Measurements from ENCODE around the gene CCDC88C. TPM values are rescaled to one million over a fixed set of nuclear protein-coding genes. Genes with fewer than 3 reads are reported as not detected.
A peak's percentile ranks its signal among the peaks of the same experiment; 100 is the strongest.

CCDC88C gene
- total and polyA plus RNA-seq, 12 donors: 2.2 to 8.4 (median 4.9) TPM

DNA sequence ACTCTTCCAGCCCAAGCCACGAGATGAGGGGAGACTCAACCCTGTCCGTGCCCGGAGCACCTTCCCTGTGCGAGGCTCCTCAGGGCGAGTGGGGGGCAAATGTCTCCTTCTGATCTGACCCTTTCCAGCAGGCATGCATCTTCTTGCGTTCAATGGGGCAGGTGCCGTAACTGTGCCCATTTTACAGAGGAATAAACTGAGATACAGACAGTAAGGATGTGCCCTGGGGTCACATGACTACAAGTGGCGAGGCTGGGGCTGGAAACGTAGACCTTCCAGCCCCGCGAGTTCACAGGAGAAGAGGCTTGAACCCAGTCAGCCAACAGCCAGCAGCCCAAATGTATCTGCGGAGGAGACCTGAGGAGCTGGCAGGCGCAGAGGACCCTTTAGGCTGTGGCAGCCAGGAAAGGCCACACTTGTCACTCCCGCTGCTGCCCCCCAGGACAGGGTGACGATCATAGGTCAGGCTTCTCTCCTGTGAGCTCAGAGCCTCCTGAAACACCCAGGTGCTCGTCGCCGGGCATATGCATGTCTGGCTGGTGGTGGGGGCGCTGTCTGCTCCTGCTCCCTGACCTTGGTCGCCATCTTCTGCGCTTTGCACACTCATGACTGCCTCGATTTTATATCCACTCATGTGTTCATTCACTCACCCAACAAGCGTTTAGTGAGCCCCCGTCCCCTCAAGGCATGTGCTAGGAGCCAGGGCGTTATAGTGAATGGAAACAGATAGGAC, 41.7 kb downstream of the CCDC88C start:
- H3K36me3 ChIP-seq: no peaks in the 10 kb centered on the region
- H3K4me1 ChIP-seq: peaks cover 0 to 99% (median 75%) of the 10 kb centered on the region in 9 donors
- peaks cover 0 to 24% (median 0%) of the 10 kb centered on the region in 7 donors for H3K27me3 ChIP-seq
- H3K9me3 ChIP-seq: no peaks in the 10 kb centered on the region
- peak overlapping the region in 1 of 10 donors; percentile 73 for H3K27ac ChIP-seq
- no peak overlapping the region for H3K4me3 ChIP-seq
- intact Hi-C loops (cut with DNase I): loop anchor here in 1 of 10 donors (5.0 kb wide), 1 partner anchor 41 kb away; the partner anchor contains the start of gene CCDC88C
- 88 to 93% methylated on average over 25 of the region's 25 CpGs for WGBS, 2 donors
- DNase-seq: no peak
- TF ChIP-seq, protein P1, sequence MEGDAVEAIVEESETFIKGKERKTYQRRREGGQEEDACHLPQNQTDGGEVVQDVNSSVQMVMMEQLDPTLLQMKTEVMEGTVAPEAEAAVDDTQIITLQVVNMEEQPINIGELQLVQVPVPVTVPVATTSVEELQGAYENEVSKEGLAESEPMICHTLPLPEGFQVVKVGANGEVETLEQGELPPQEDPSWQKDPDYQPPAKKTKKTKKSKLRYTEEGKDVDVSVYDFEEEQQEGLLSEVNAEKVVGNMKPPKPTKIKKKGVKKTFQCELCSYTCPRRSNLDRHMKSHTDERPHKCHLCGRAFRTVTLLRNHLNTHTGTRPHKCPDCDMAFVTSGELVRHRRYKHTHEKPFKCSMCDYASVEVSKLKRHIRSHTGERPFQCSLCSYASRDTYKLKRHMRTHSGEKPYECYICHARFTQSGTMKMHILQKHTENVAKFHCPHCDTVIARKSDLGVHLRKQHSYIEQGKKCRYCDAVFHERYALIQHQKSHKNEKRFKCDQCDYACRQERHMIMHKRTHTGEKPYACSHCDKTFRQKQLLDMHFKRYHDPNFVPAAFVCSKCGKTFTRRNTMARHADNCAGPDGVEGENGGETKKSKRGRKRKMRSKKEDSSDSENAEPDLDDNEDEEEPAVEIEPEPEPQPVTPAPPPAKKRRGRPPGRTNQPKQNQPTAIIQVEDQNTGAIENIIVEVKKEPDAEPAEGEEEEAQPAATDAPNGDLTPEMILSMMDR (IDR thresholded peaks at IDR 0.05): no peak
- ATAC-seq: peak in 1 of 8 donors; percentile 17

DNA sequence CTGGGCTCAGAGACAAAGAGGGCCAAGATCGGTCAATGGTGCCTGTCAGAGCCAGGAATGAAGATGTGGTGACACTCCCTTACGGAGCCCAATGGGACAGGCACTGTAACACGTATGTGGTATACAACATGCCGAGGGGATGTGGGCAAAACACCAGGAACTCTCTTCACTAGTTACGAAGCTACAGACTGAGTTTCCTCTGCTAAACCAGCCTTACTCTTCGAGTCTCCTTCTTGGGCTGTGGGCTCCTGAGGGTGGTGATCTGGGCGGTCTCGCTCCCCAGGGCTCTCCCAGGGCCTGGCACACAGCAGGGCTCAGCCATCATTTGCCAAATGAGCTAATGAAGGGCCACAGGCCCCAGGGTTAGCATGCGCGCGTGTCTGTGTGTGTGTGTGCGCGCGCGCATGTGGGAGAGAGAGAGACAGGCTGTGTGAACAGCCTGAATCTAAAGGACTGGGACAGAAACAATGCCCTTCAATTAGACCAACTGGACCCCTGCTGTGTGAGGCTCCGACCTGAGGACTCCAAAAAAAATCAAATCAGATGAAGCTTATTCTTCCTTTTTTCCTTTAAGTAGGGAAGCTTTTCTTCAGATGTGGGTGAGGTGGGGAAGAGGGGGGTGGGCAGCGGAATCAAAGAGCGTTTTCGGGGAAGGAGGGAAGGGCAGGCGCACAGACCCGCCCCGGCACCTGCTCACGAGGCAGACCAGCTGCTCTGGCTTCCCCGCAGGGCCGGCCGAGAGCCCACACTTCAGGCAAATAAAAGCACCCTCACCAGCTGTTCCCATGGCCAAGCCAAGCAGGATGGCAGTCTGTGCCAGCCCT, 42.5 kb downstream of the CCDC88C start:
- ATAC-seq (no peak), DNase-seq (no peak)
- intact Hi-C loops (cut with DNase I): loop anchor here in 4 of 10 donors (5.0 kb wide), 3 partner anchors 42 to 53 kb away; partner anchors contain the start of gene CCDC88C (in 2 of the 4)
- H3K4me1 ChIP-seq: peaks cover 6 to 99% (median 73%) of the 10 kb centered on the region in 9 donors
- WGBS, 2 donors: 87 to 91% methylated on average over 26 of the region's 26 CpGs
- peak overlapping the region in 1 of 10 donors; percentile 71 for H3K27ac ChIP-seq
- H3K9me3 ChIP-seq: no peaks in the 10 kb centered on the region
- no peaks in the 10 kb centered on the region for H3K36me3 ChIP-seq
- peaks cover 0 to 30% (median 0%) of the 10 kb centered on the region in 7 donors for H3K27me3 ChIP-seq
- no peak overlapping the region for H3K4me3 ChIP-seq
- TF ChIP-seq, protein P1 (IDR thresholded peaks at IDR 0.05): no peak

DNA sequence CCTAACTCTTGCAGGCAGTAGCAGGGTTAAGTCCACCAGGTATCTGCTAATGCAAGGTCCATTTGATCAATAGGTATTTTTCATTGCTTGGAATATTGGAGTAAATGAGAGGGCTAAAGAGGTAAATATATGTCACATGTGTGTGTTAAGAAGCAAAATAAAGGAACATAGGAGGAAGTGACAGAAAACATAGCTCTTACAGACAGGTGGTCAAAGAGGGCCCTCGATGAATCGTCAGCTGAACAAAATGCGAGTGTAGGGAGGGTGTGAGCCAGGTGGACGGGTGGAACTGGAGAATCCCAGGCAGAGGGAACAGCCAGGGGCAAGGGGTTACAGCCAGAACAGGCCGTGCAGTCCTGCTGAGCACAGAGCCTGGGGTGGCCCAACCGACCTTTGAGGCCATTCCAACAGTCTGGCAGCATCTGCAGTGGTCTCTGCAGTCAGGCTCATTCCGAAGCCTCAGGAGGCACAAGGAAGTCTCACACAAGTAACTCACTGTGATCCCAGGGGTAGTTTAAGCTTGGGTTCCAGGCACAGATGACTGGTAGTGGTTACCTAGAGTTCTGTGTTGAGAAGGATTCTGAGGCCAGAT, 43.2 kb downstream of the CCDC88C start:
- intact Hi-C loops (cut with DNase I): loop anchor here in 3 of 10 donors (5.0 kb wide), 3 partner anchors 43 to 52 kb away; partner anchors contain the start of gene CCDC88C (in 1 of the 3)

More for the DNA sequence above, 43.2 kb downstream of the CCDC88C start:
- TF ChIP-seq, protein P1 (IDR thresholded peaks at IDR 0.05): no peak
- no peak for ATAC-seq
- 71 to 79% methylated on average over 7 of the region's 7 CpGs for WGBS, 2 donors
- peaks cover 7 to 99% (median 73%) of the 10 kb centered on the region in 9 donors for H3K4me1 ChIP-seq
- peak overlapping the region in 2 of 10 donors; percentile 35 to 71 for H3K27ac ChIP-seq
- no peaks in the 10 kb centered on the region for H3K36me3 ChIP-seq
- H3K9me3 ChIP-seq: no peaks in the 10 kb centered on the region
- DNase-seq: no peak
- H3K4me3 ChIP-seq: no peak overlapping the region
- H3K27me3 ChIP-seq: peaks cover 0 to 36% (median 0%) of the 10 kb centered on the region in 7 donors

Data from heart right ventricle (tissue), 16 donors.